ENCODE data around the gene RNGTT.

DNA sequence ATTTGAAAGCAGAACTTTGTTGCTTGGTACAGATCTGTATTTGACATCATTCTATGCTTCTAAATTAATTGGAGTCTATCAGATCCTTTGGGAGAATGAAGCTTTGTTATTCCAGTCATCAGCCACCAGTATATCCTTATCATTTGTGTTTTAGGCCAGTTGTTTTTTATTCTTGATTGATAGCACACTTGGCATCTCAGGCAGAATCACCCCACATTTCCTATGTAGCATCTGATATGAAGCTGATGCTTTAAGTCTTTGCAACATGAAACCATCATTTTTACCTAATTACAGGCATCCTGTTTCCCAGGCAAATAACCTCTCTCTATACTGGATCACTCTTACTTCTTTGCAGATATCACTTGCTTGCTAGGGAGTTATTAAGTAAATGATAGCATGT is 20.7 kb upstream of the RNGTT start:
- TF ChIP-seq, protein P1, sequence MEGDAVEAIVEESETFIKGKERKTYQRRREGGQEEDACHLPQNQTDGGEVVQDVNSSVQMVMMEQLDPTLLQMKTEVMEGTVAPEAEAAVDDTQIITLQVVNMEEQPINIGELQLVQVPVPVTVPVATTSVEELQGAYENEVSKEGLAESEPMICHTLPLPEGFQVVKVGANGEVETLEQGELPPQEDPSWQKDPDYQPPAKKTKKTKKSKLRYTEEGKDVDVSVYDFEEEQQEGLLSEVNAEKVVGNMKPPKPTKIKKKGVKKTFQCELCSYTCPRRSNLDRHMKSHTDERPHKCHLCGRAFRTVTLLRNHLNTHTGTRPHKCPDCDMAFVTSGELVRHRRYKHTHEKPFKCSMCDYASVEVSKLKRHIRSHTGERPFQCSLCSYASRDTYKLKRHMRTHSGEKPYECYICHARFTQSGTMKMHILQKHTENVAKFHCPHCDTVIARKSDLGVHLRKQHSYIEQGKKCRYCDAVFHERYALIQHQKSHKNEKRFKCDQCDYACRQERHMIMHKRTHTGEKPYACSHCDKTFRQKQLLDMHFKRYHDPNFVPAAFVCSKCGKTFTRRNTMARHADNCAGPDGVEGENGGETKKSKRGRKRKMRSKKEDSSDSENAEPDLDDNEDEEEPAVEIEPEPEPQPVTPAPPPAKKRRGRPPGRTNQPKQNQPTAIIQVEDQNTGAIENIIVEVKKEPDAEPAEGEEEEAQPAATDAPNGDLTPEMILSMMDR (IDR thresholded peaks at IDR 0.05; ENCODE audit: low read depth, low read length): no peak
- TF ChIP-seq POLR2A (IDR thresholded peaks at IDR 0.05; ENCODE audit: extremely low read depth, insufficient read length): no peak
- no peak for TF ChIP-seq MYC (IDR thresholded peaks at IDR 0.05; ENCODE audit: low read depth, low read length)

Measured in NB4 (cell line).